ENCODE measurements around the gene RLBP1.

RLBP1 gene

DNA sequence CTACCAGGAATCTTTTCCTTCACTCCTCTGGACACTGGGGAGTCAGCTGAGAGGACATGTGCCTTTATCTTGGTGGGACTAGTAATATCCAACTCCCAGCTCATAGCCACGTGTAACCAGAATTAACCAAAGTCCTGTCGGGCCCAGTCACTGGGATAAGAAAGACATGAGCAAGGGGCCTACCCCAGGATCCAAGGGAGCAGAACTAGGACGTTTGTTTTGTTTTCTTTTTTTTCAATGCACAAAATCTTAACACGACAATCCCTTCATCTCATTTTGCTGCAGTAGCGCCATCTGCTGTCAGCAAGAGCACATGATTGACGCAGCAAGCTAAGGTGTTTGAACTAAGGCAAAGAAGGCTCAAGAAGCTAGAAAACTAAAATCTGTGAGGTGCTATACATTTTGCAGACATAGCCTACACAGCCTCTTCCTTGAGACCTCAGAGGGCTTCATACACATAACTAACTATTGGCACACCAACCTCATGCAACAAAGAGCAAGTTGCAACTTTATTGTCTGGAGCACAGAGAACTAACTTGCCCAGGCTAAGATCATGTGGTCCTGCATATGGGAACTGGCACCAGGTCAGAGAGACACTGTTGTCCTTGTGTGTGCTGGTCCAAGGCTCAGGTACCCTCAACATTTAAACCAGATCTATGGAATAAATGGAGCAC is 43.6 kb downstream of the RLBP1 start:
- peak; percentile 64 to 68 for DNase-seq

DNA sequence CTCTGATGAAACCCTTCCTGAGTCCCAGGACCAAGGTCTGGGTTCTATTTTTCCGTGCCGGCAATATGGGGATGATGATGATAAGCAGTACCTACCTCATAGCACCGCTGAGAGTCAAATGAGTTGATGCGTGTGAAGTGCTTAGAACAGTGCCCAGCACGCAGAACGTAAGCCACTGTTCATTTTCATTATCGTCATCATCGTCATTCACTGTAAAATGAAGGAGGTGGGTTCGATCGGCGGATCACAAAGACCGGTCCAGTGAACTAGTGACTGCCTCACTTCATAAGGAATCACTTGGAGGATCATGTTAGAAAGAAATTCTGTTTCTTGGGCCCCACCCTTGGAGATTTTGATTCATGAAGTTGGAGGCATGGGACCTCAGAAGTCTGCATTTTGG is 44.3 kb downstream of the RLBP1 start:
- no peak for DNase-seq

DNA sequence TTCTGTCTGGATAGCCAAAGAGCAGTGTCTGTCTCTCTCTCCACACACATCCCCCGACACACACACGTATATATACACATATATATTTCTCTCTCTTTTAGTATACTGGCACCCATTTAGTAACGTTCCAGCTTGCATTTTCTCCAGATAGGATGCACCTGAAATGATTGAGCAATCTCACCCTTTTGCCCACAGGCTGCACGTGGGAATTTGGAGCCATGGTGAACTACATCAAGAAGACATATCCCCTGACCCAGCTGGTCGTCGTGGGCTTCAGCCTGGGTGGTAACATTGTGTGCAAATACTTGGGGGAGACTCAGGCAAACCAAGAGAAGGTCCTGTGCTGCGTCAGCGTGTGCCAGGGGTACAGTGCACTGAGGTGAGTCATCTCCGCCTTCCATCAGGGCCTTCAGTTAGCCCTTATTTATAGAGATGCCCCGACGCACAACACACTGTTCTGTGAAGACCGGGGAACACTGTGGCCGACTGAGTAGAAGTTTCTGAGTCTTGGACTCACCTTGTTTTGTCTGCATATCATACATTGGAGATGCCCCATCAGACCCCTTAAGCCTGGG is 45.7 kb downstream of the RLBP1 start:
- DNase-seq: no peak

GRCh38 chr15:89174476-89174875 is 46.9 kb downstream of the RLBP1 start:
- DNase-seq: no peak

DNA sequence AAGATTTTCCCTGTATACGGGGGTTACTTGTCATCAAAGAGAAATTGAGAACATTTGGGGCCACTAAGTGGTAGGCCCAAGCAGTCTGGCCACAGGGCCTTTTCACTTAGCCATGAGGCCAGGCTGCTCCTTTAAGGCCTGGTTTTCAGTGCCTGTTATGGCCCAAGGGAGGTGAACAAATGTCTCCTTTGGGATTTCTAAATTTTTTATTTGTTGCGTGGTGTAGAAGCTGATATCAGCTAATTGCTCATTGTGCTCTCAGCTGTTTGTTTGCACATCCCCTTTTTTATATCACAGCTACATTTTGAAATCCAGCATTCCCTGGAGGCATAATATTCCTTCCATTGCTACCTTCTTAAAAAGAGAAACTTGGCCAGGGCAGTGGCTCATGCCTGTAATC is 48.5 kb downstream of the RLBP1 start:
- DNase-seq: no peak

- DNase-seq: peak; percentile 24 to 41
Observed at GRCh38 chr15:89171136-89172072, 50.0 kb downstream of the RLBP1 start.

- DNase-seq: no peak
Observed at GRCh38 chr15:89170364-89170763, 51.0 kb downstream of the RLBP1 start.

DNA sequence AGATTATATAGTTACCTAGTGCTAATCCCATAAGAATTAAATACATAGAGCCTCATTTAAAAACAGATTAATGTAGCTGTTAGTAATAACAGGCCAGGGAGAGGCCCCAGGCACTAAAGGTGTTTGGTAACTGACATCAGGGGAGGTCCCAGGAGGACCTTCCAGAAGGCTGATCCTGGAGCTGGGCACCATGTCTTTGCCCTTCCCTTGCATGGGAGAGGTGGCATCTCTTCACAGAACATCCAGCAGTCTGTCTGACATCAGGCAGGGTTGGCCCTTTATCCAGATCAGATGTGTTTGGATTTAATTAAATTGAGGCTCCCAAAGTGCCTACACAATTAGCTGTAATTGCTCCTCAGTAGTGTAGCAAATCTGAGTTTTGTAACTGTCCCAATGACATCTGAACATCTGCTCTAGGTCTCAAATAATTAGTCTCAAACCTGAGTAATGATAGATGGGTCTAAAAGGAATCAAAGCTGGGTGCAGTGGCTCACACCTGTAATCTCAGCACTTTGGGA is 53.0 kb downstream of the RLBP1 start:
- DNase-seq: no peak

- DNase-seq: peak in 1 of 2 donors; percentile 17
Observed at GRCh38 chr15:89167267-89168176, 53.9 kb downstream of the RLBP1 start.

- DNase-seq: no peak
Observed at GRCh38 chr15:89165677-89166076, 55.7 kb downstream of the RLBP1 start.

DNA sequence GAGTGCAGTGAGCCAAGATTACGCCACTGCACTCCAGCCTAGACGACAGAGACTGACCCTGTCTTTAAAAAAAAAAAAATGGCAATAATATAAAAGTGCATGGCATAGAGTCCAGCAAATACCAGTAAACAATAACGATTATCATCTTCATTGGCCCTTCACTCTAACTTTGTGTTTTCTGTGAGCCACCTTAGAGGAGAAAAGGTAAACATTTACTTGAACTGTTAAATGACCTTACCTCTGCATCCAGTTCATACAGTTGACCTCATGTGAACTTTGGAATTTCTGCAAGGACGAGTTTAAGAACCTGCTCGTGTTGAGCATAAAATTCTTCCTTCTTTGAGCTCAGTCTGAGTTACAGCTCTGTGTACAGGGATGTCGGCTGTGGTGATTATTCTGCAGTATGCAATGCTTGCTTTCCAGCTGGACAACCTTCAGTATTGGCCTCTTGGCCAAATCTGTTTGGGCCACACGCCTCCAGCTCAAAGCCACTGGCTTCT is 56.6 kb downstream of the RLBP1 start:
- DNase-seq: no peak

GRCh38 chr15:89163271-89164055 is 57.9 kb downstream of the RLBP1 start:
- no peak for DNase-seq

DNA sequence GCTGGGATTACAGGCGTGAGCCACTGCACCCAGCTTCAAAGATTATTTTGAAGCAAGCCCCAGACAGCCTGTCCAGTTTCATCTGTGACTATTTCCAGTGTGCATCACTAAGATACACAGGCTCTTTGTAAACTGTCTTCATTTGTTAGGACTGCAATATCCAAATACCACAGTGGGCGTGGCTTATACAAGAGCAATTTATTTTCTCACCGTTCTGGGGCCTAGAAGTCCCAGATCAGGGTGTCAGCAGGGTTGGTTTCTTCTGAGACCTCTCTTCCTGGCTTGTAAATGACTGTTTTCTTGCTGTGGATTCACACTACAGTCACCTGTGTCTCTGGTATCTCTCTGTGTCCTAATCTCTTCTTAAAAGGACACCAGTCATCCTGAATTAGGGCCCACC is 59.7 kb downstream of the RLBP1 start:
- no peak for DNase-seq

Measured in CD4-positive, alpha-beta T cell treated with Interleukin-4 for 1 hour (primary cell).